Caco-2 (cell line): ENCODE measurements around the gene CFAP299. TPM values are rescaled to one million over a fixed set of nuclear protein-coding genes. Genes with fewer than 3 reads are reported as not detected.

ENCODE experiments used
- BruUV-seq: library from RNA; stranded (reverse); fragments of 400-500 nt; replicated peaks from 2 replicates; lab custom pipeline; 2021; lab: Mats Ljungman, UMichigan
- CTCF ChIA-PET: fragments of 300-600 bp; sonication (Branson Sonifier 250); formaldehyde crosslinking; loops from one replicate; lab custom pipeline; 2022; ENCODE audit warnings: antibody characterized with exemption; lab: Charles Lee
- POLR2A ChIA-PET: fragments of 300-600 bp; sonication (Branson Sonifier 250); formaldehyde crosslinking; loops from one replicate; lab custom pipeline; 2022; ENCODE audit warnings: antibody characterized with exemption; lab: Charles Lee
- DNase-seq, 2 experiments: peaks; one replicate each; pipeline versions ENCODE4 v3.0.0 to v3.0.0-alpha.2; 2020 to 2022
- H3K27me3 ChIP-seq: replicated peaks from 2 replicates; pipeline ENCODE4 v1.6.0; 2011; ENCODE audit warnings: low read length; ENCODE audit not compliant: control insufficient read depth, insufficient read depth
- H3K36me3 ChIP-seq: 2 replicates; pipeline ENCODE4 v1.5.1; 2011; ENCODE audit warnings: low read length; ENCODE audit not compliant: control insufficient read depth, insufficient read depth
- H3K4me1 ChIP-seq: fragments of 250-450 bp; sonication (Bioruptor Pico); 2 replicates; pipeline ENCODE4 v1.5.1; 2020; ENCODE audit warnings: mild to moderate bottlenecking
- H3K4me3 ChIP-seq: 2 replicates; pipeline ENCODE4 v1.5.1; 2011; ENCODE audit warnings: low read depth, mild to moderate bottlenecking, control low read depth, low read length
- H3K9me3 ChIP-seq: fragments of 250-450 bp; sonication (Bioruptor Pico); 2 replicates; pipeline ENCODE4 v1.5.1; 2020; ENCODE audit warnings: mild to moderate bottlenecking, moderate library complexity
- H3K27ac Mint-ChIP-seq: one replicate; pipeline ENCODE4 v1.8.0; 2022; ENCODE audit warnings: mixed read lengths; ENCODE audit not compliant: unreplicated experiment
- H3K27me3 Mint-ChIP-seq: one replicate; pipeline ENCODE4 v1.8.0; 2022; ENCODE audit warnings: mixed read lengths; ENCODE audit not compliant: insufficient read depth, unreplicated experiment
- H3K36me3 Mint-ChIP-seq: one replicate; pipeline ENCODE4 v1.8.0; 2022; ENCODE audit warnings: mild to moderate bottlenecking, mixed read lengths; ENCODE audit not compliant: insufficient read depth, unreplicated experiment
- H3K4me1 Mint-ChIP-seq: one replicate; pipeline ENCODE4 v1.8.0; 2022; ENCODE audit warnings: low read depth, mixed read lengths; ENCODE audit not compliant: unreplicated experiment
- H3K4me3 Mint-ChIP-seq: one replicate; pipeline ENCODE4 v1.8.0; 2022; ENCODE audit warnings: mild to moderate bottlenecking, moderate library complexity, mixed read lengths; ENCODE audit not compliant: unreplicated experiment
- H3K9me3 Mint-ChIP-seq: one replicate; pipeline ENCODE4 v1.8.0; 2022; ENCODE audit warnings: mixed read lengths; ENCODE audit not compliant: unreplicated experiment
- CTCF ChIP-seq, 2 experiments: fragments of 200-600 bp in 1 of 2; IDR thresholded peaks; 1 replicate in 1 of 2; 2 replicates in 1 of 2; pipeline versions ENCODE4 v1.5.1 to v1.8.0; 2011 to 2022; ENCODE audit warnings: antibody characterized with exemption in 1 of 2, control low read depth in 1 of 2, inconsistent platforms in 1 of 2, low read depth in 1 of 2, low read length in 1 of 2, mild to moderate bottlenecking in 1 of 2, moderate library complexity in 1 of 2; ENCODE audit not compliant: insufficient read depth in 1 of 2, severe bottlenecking in 1 of 2, unreplicated experiment in 1 of 2
- intact Hi-C: fragments of 100-400 bp; cut with micrococcal nuclease; formaldehyde crosslinking; loops from one replicate; pipeline ENCODE4 v1.10.0; 2022; ENCODE audit not compliant: unreplicated experiment
- total RNA-seq: library from RNA; stranded (reverse); gene quantifications from 2 replicates; pipeline ENCODE4 v1.2.3, GENCODE V29; 2022

The CFAP299 gene
- total RNA-seq, 1 experiment from 2014 or later = not detected

DNA sequence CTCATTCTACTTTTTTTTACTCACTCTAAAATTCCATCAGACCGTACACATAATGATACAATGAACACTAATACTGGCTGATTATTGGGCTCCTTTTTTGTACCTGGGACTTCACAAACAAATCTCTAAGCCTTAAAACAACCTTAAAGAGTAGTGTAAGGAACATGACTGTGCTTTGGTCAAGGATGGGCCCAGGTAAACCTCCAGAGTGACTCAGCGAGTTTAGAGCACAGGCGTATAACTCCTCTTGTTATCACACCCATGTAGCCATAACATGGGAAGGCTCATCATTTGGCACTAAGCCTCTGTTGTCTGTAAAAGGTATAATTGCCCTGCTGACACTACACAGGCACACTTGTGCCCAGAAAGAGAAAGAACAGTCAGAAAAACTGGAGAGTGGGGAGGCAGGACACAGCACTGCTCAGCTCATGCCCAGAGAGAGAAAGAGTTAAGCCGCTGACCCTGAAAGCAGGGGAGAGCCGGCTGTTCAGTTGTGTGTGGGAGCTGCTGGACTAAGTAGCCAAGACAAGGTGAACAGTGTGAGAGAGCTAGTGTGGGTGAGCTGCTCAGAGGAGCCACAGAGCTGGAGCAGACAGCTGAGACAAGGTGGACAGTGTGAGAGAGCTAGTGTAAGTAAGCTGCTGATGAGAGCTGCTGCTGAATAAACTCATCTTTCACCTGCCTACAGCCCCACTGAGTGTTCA is 375.4 kb downstream of the CFAP299 start:
- no peaks in the 10 kb centered on the region for H3K4me1 Mint-ChIP-seq
- no peak for DNase-seq
- H3K36me3 Mint-ChIP-seq = no peaks in the 10 kb centered on the region
- no peaks in the 10 kb centered on the region for H3K9me3 Mint-ChIP-seq
- no peak for TF ChIP-seq CTCF (IDR thresholded peaks at IDR 0.05; ENCODE audit: insufficient read depth in 1 of 2, low read depth in 1 of 2, low read length in 1 of 2, severe bottlenecking in 1 of 2, unreplicated experiment in 1 of 2)
- CTCF ChIA-PET = no interaction called here
- no peak overlapping the region for H3K4me3 Mint-ChIP-seq
- POLR2A ChIA-PET = no interaction called here
- intact Hi-C loops = no loop called here
- Histone ChIP-seq H3K4me1 (no peaks in the 10 kb centered on the region; the same call in 1 of the 2 replicates), H3K9me3 (no peaks in the 10 kb centered on the region), H3K27me3 (no peaks in the 10 kb centered on the region), H3K4me3 (no peak overlapping the region), H3K36me3 (no peaks in the 10 kb centered on the region)
- no peak overlapping the region for H3K27ac Mint-ChIP-seq
- H3K27me3 Mint-ChIP-seq = peaks cover 3% of the 10 kb centered on the region
- no TSS peak for BruUV-seq

DNA sequence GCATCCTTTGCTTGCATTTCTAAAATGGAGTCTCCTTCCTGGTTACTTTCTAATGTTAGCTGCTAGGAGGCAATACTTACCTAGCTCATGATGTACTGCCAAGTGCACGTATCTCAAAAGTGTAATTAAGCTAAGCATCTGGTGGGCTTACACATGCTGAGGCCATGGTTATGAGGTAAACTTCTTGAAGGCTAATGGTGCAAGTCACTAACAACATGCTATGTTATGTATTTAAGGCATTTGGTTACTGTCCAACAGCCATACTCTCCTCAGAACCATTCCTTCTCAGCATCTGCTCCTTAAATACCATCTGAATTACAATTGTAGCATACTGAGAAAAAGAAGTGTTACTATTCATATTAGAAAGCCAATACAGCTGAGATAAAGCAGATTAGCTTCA is 376.4 kb downstream of the CFAP299 start:
- Mint-ChIP-seq H3K4me3 (no peak overlapping the region), H3K4me1 (no peaks in the 10 kb centered on the region), H3K9me3 (no peaks in the 10 kb centered on the region), H3K36me3 (no peaks in the 10 kb centered on the region), H3K27me3 (peaks cover 3% of the 10 kb centered on the region), H3K27ac (no peak overlapping the region)
- no peak for TF ChIP-seq CTCF (IDR thresholded peaks at IDR 0.05; ENCODE audit: insufficient read depth in 1 of 2, low read depth in 1 of 2, low read length in 1 of 2, severe bottlenecking in 1 of 2, unreplicated experiment in 1 of 2)
- no peaks in the 10 kb centered on the region; the same call in 1 of the 2 replicates for H3K4me1 ChIP-seq
- ChIA-PET CTCF (no interaction called here), POLR2A (no interaction called here)
- H3K36me3 ChIP-seq = no peaks in the 10 kb centered on the region
- no peak for DNase-seq
- intact Hi-C loops = no loop called here
- no peaks in the 10 kb centered on the region for H3K27me3 ChIP-seq
- no TSS peak for BruUV-seq
- H3K4me3 ChIP-seq = no peak overlapping the region
- no peaks in the 10 kb centered on the region for H3K9me3 ChIP-seq

DNA sequence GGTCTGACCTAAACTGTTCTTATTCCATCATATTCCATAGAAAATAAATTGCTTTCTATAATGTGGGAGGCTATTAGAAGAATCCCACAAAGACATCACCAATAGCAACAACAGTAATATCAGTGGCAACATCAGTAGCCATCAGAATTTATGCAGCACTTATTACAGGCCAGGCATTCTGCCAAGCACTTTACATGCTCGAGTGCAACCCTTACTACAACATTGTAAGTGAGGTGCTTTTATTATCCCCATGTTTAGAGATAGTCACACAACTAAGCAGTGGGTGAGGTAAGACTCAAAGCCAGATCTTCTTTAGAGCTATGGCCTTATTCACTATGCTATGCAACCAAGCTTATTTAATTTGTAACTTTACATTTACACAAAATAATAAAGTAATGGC is 377.9 kb downstream of the CFAP299 start:
- BruUV-seq = no TSS peak
- H3K4me1 Mint-ChIP-seq = no peaks in the 10 kb centered on the region
- H3K36me3 ChIP-seq = no peaks in the 10 kb centered on the region
- DNase-seq = no peak
- ChIA-PET POLR2A (no interaction called here), CTCF (no interaction called here)
- no peak overlapping the region for H3K4me3 ChIP-seq
- no peak overlapping the region for H3K4me3 Mint-ChIP-seq
- intact Hi-C loops = no loop called here
- peaks cover 2% of the 10 kb centered on the region for H3K9me3 Mint-ChIP-seq
- H3K27me3 Mint-ChIP-seq = peaks cover 3% of the 10 kb centered on the region
- no peaks in the 10 kb centered on the region for H3K27me3 ChIP-seq
- H3K36me3 Mint-ChIP-seq = no peaks in the 10 kb centered on the region
- no peak overlapping the region for H3K27ac Mint-ChIP-seq
- H3K9me3 ChIP-seq = no peaks in the 10 kb centered on the region
- no peak for TF ChIP-seq CTCF (IDR thresholded peaks at IDR 0.05; ENCODE audit: insufficient read depth in 1 of 2, low read depth in 1 of 2, low read length in 1 of 2, severe bottlenecking in 1 of 2, unreplicated experiment in 1 of 2)
- no peaks in the 10 kb centered on the region; the same call in 1 of the 2 replicates for H3K4me1 ChIP-seq
